Neural cell (in vitro differentiated cells): Measurements from ENCODE around the gene LRRC55. TPM values are rescaled to one million over a fixed set of nuclear protein-coding genes. Genes with fewer than 3 reads are reported as not detected.

ENCODE experiments used
- H2AFZ ChIP-seq: fragments of 200-600, 300-800 bp; sonication (generic), shearing (Covaris generic); 2 replicates; pipeline ENCODE4 v1.6.0; 2014; ENCODE audit warnings: low read depth, mild to moderate bottlenecking, antibody characterized with exemption, low read length, moderate library complexity
- H3F3A ChIP-seq: fragments of 200-600 bp; shearing (Covaris generic); 2 replicates; pipeline ENCODE4 v1.6.1; 2016; ENCODE audit warnings: mild to moderate bottlenecking, moderate library complexity, mixed read lengths, antibody characterized with exemption, low read length; ENCODE audit not compliant: insufficient read depth, poor library complexity, severe bottlenecking
- H3K27ac ChIP-seq: fragments of 200-600, 300-800 bp; sonication (generic), shearing (Covaris generic); 2 replicates; pipeline ENCODE4 v1.5.1; 2014; ENCODE audit warnings: mild to moderate bottlenecking, low read length, moderate library complexity
- H3K27me3 ChIP-seq: fragments of 300-800, 200-600 bp; sonication (generic), shearing (Covaris generic); 2 replicates; pipeline ENCODE4 v1.6.0; 2014; ENCODE audit warnings: mild to moderate bottlenecking, low read depth, low read length, moderate library complexity; ENCODE audit not compliant: insufficient read depth
- H3K36me3 ChIP-seq: fragments of 300-800, 200-600 bp; sonication (generic), shearing (Covaris generic); 2 replicates; pipeline ENCODE4 v1.5.1; 2014; ENCODE audit warnings: mild to moderate bottlenecking, antibody characterized with exemption, low read length, moderate library complexity; ENCODE audit not compliant: insufficient read depth
- H3K4me2 ChIP-seq: fragments of 300-800, 200-600 bp; sonication (generic), shearing (Covaris generic); 2 replicates; pipeline ENCODE4 v1.6.0; 2014; ENCODE audit warnings: mild to moderate bottlenecking, low read length
- H3K4me3 ChIP-seq: fragments of 300-800, 200-600 bp; sonication (generic), shearing (Covaris generic); 2 replicates; pipeline ENCODE4 v1.5.1; 2014; ENCODE audit warnings: mild to moderate bottlenecking, low read length, moderate library complexity
- H3K79me2 ChIP-seq: fragments of 200-600 bp; shearing (Covaris generic); replicated peaks from 2 replicates; pipeline ENCODE4 v1.6.0; 2014; ENCODE audit warnings: mild to moderate bottlenecking, low read length, moderate library complexity; ENCODE audit not compliant: insufficient read depth
- H3K9ac ChIP-seq: fragments of 300-800, 200-600 bp; sonication (generic), shearing (Covaris generic); 2 replicates; pipeline ENCODE4 v1.6.1; 2016; ENCODE audit warnings: mild to moderate bottlenecking, low read length, mixed read lengths
- H3K9me2 ChIP-seq: fragments of 200-600 bp; shearing (Covaris generic); 2 replicates; pipeline ENCODE4 v1.6.1; 2016; ENCODE audit warnings: mild to moderate bottlenecking, low read length, mixed read lengths; ENCODE audit not compliant: insufficient read depth
- H3K9me3 ChIP-seq: fragments of 200-600, 300-800 bp; sonication (generic), shearing (Covaris generic); 2 replicates; pipeline ENCODE4 v1.6.1; 2016; ENCODE audit warnings: mild to moderate bottlenecking, mixed run types, low read length, moderate library complexity, mixed read lengths
- H4K20me1 ChIP-seq: fragments of 200-600 bp; shearing (Covaris generic); 2 replicates; pipeline ENCODE4 v1.6.1; 2016; ENCODE audit warnings: mild to moderate bottlenecking, mixed run types; ENCODE audit not compliant: insufficient read depth
- EP300 ChIP-seq: fragments of 450-650 bp; conservative IDR thresholded peaks from 2 replicates; pipeline ENCODE4 v1.6.1; 2014; ENCODE audit warnings: antibody characterized with exemption, mild to moderate bottlenecking, moderate library complexity; ENCODE audit not compliant: poor library complexity, severe bottlenecking
- EZH2 ChIP-seq: fragments of 200-600, 300-800 bp; shearing (Covaris generic), sonication (generic); IDR thresholded peaks from 2 replicates; pipeline ENCODE4 v1.6.1; 2014; ENCODE audit warnings: antibody characterized with exemption, low read length, borderline replicate concordance, mild to moderate bottlenecking; ENCODE audit not compliant: insufficient read depth, poor library complexity, severe bottlenecking
- MXI1 ChIP-seq: fragments of 450-650 bp; conservative IDR thresholded peaks from 2 replicates; pipeline ENCODE4 v1.6.1; 2014; ENCODE audit warnings: antibody characterized with exemption, mild to moderate bottlenecking; ENCODE audit not compliant: poor library complexity, severe bottlenecking
- POLR2AphosphoS5 ChIP-seq: IDR thresholded peaks from 2 replicates; pipeline ENCODE4 v1.6.1; 2012
- RAD21 ChIP-seq: fragments of 450-650 bp; conservative IDR thresholded peaks from 2 replicates; pipeline ENCODE4 v1.6.1; 2014; ENCODE audit warnings: antibody characterized with exemption, mild to moderate bottlenecking, moderate library complexity
- REST ChIP-seq: IDR thresholded peaks from 2 replicates; pipeline ENCODE4 v1.6.1; 2012; ENCODE audit warnings: borderline replicate concordance
- SMC3 ChIP-seq: fragments of 450-650 bp; conservative IDR thresholded peaks from 2 replicates; pipeline ENCODE4 v1.6.1; 2014; ENCODE audit warnings: antibody characterized with exemption, mild to moderate bottlenecking, moderate library complexity; ENCODE audit not compliant: poor library complexity
- TAF1 ChIP-seq: IDR thresholded peaks from 2 replicates; pipeline ENCODE4 v1.6.1; 2012; ENCODE audit warnings: low read depth
- polyA plus RNA-seq: library from polyadenylated mRNA; depleted of rRNA; stranded (reverse); fragments of >200 nt; gene quantifications from 2 replicates; pipeline ENCODE4 v1.2.3, GENCODE V29; 2014
- TF ChIP-seq, protein P1 (sequence below): fragments of 450-650 bp; IDR thresholded peaks from 2 replicates; pipeline ENCODE4 v1.5.1; 2014; ENCODE audit warnings: antibody characterized with exemption, mild to moderate bottlenecking, moderate library complexity; ENCODE audit not compliant: poor library complexity, severe bottlenecking

LRRC55 gene
- polyA plus RNA-seq, 1 donor from 2014 or later, result 2.8 TPM

GRCh38 chr11:57144531-57145320 lies 37.0 kb upstream of the LRRC55 start:
- Histone ChIP-seq H3K9me3 (no peaks in the 10 kb centered on the region), H3K4me2 (no peak overlapping the region)

GRCh38 chr11:57146301-57146700 lies 35.5 kb upstream of the LRRC55 start:
- H3K4me2 ChIP-seq, result no peak overlapping the region
- H3K27ac ChIP-seq, result no peak overlapping the region
- H3F3A ChIP-seq, result no peaks in the 10 kb centered on the region
- no peaks in the 10 kb centered on the region for H3K9me3 ChIP-seq
- no peaks in the 10 kb centered on the region for H3K79me2 ChIP-seq
- no peaks in the 10 kb centered on the region for H3K27me3 ChIP-seq
- H3K36me3 ChIP-seq, result no peaks in the 10 kb centered on the region
- H3K9ac ChIP-seq, result no peak overlapping the region
- H3K4me3 ChIP-seq, result no peak overlapping the region
- no peaks in the 10 kb centered on the region for H3K9me2 ChIP-seq
- no peaks in the 10 kb centered on the region for H4K20me1 ChIP-seq
- H2AFZ ChIP-seq, result no peak overlapping the region
- TF ChIP-seq EP300 (no peak), TAF1 (no peak), EZH2 (no peak), SMC3 (no peak), REST (no peak), RAD21 (no peak)

More at GRCh38 chr11:57144531-57145320, 37.0 kb upstream of the LRRC55 start:
- Histone ChIP-seq H3K27ac (no peak overlapping the region), H2AFZ (no peak overlapping the region), H4K20me1 (no peaks in the 10 kb centered on the region), H3K9ac (no peak overlapping the region), H3K79me2 (no peaks in the 10 kb centered on the region), H3K9me2 (no peaks in the 10 kb centered on the region), H3K27me3 (no peaks in the 10 kb centered on the region), H3F3A (no peaks in the 10 kb centered on the region), H3K4me3 (no peak overlapping the region), H3K36me3 (no peaks in the 10 kb centered on the region)
- no peak for TF ChIP-seq EZH2
- no peak for TF ChIP-seq REST
- no peak for TF ChIP-seq MXI1
- TF ChIP-seq RAD21, result no peak
- no peak for TF ChIP-seq EP300
- TF ChIP-seq POLR2AphosphoS5, result no peak
- TF ChIP-seq, protein P1, sequence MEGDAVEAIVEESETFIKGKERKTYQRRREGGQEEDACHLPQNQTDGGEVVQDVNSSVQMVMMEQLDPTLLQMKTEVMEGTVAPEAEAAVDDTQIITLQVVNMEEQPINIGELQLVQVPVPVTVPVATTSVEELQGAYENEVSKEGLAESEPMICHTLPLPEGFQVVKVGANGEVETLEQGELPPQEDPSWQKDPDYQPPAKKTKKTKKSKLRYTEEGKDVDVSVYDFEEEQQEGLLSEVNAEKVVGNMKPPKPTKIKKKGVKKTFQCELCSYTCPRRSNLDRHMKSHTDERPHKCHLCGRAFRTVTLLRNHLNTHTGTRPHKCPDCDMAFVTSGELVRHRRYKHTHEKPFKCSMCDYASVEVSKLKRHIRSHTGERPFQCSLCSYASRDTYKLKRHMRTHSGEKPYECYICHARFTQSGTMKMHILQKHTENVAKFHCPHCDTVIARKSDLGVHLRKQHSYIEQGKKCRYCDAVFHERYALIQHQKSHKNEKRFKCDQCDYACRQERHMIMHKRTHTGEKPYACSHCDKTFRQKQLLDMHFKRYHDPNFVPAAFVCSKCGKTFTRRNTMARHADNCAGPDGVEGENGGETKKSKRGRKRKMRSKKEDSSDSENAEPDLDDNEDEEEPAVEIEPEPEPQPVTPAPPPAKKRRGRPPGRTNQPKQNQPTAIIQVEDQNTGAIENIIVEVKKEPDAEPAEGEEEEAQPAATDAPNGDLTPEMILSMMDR, result no peak
- no peak for TF ChIP-seq TAF1
- TF ChIP-seq SMC3, result no peak
